HepG2 (cell line): ENCODE results near the gene ADAMTS12. TPM values are rescaled to one million over a fixed set of nuclear protein-coding genes. Genes with fewer than 3 reads are reported as not detected.
A peak's percentile ranks its signal among the peaks of the same experiment; 100 is the strongest.

ENCODE experiments used
- ATAC-seq: fragments of 200-7000 bp; cut with Tn5 transposase; 3 replicates; pipeline ENCODE4 v1.9.1; 2020; ENCODE audit warnings: mild to moderate bottlenecking, moderate library complexity
- BruUV-seq: library from RNA; stranded (reverse); fragments of 400-500 nt; replicated peaks from 2 replicates; lab custom pipeline; 2021; lab: Mats Ljungman, UMichigan
- CTCF ChIA-PET: fragments of 300-600 bp; formaldehyde crosslinking; extraction: SDS; loops from one replicate; lab custom pipeline; 2021; ENCODE audit warnings: low total read pairs, inconsistent platforms, low intra/inter-chr PET ratio; lab: Yijun Ruan, JAX
- POLR2A ChIA-PET: fragments of 350-600 bp; sonication (Branson Sonifier 250); formaldehyde crosslinking; loops from one replicate; lab custom pipeline; 2020; ENCODE audit warnings: antibody characterized with exemption, inconsistent platforms; lab: Yijun Ruan, JAX
- DNase-seq: peaks from one replicate; pipeline ENCODE4 v3.0.0-alpha.2; 2015; ENCODE audit warnings: low spot score
- FAIRE-seq: peaks from 3 replicates; lab custom pipeline; 2011; peaks lifted over from hg19 to GRCh38; lab: Jason Lieb, UNC
- H2AFZ ChIP-seq: one replicate; pipeline ENCODE4 v1.6.1; 2011; ENCODE audit warnings: low read length, inconsistent platforms
- H3K27ac ChIP-seq: fragments of 300-600 bp; 3 replicates; pipeline ENCODE4 v1.8.0; 2011; ENCODE audit warnings: mixed run types, mild to moderate bottlenecking, mixed read lengths, low read length, inconsistent platforms; ENCODE audit not compliant: insufficient read depth; ENCODE audit errors: extremely low read length
- H3K27me3 ChIP-seq, 2 experiments: fragments of 200-600 bp in 1 of 2; 2 replicates in 1 of 2; 3 replicates in 1 of 2; pipeline versions ENCODE4 v1.6.0 to v1.8.0; 2011; ENCODE audit warnings: low read length in 2 of 2, mild to moderate bottlenecking in 2 of 2, moderate library complexity in 2 of 2, inconsistent platforms in 1 of 2; ENCODE audit not compliant: insufficient read depth in 2 of 2, control insufficient read depth in 1 of 2
- H3K36me3 ChIP-seq, 2 experiments: fragments of 200-600 bp in 1 of 2; replicated peaks in 1 of 2; 2 replicates in 1 of 2; 3 replicates in 1 of 2; pipeline versions ENCODE4 v1.5.1 to v1.8.0; 2011; ENCODE audit warnings: low read length in 2 of 2, inconsistent platforms in 1 of 2; ENCODE audit not compliant: insufficient read depth in 2 of 2, control insufficient read depth in 1 of 2
- H3K4me1 ChIP-seq: 2 replicates; pipeline ENCODE4 v1.5.1; 2012; ENCODE audit warnings: low read length, inconsistent platforms; ENCODE audit not compliant: insufficient read depth
- H3K4me2 ChIP-seq: 2 replicates; pipeline ENCODE4 v1.6.0; 2011; ENCODE audit warnings: low read depth, low read length, inconsistent platforms
- H3K4me3 ChIP-seq, 3 experiments: fragments of 200-600 bp in 1 of 3; sonication (generic), shearing (Covaris generic) in 1 of 3; replicated peaks in 1 of 3; 2 replicates each; pipeline ENCODE4 v1.5.1; 2011 to 2016; ENCODE audit warnings: low read length in 3 of 3, inconsistent platforms in 2 of 3, low read depth in 2 of 3, mild to moderate bottlenecking in 2 of 3, control low read depth in 1 of 3, mixed read lengths in 1 of 3; ENCODE audit not compliant: insufficient read depth in 1 of 3
- H3K79me2 ChIP-seq: one replicate; pipeline ENCODE4 v1.6.1; 2011; ENCODE audit warnings: low read length, inconsistent platforms; ENCODE audit not compliant: insufficient read depth
- H3K9ac ChIP-seq: 2 replicates; pipeline ENCODE4 v1.6.0; 2011; ENCODE audit warnings: mild to moderate bottlenecking, low read depth, low read length, inconsistent platforms; ENCODE audit not compliant: insufficient read depth
- H3K9me3 ChIP-seq: 2 replicates; pipeline ENCODE4 v1.5.1; 2012; ENCODE audit warnings: mild to moderate bottlenecking, low read length
- H4K20me1 ChIP-seq: 2 replicates; pipeline ENCODE4 v1.6.0; 2011; ENCODE audit warnings: inconsistent platforms, mild to moderate bottlenecking, low read length, moderate library complexity; ENCODE audit not compliant: insufficient read depth
- GMEB1 ChIP-seq: sonication (generic); formaldehyde crosslinking; IDR thresholded peaks from 2 replicates; pipeline ENCODE4 v1.5.1; 2020; ENCODE audit warnings: missing genetic modification reagents, mild to moderate bottlenecking, borderline replicate concordance
- HMGXB3 ChIP-seq: sonication (generic); formaldehyde crosslinking; IDR thresholded peaks from 2 replicates; pipeline ENCODE4 v1.4.0; 2020; ENCODE audit warnings: missing genetic modification reagents, borderline replicate concordance
- MAFK ChIP-seq, 2 experiments: IDR thresholded peaks in 1 of 2; conservative IDR thresholded peaks in 1 of 2; 2 replicates each; pipeline ENCODE4 v1.6.1; 2011; ENCODE audit warnings: improper control_type of control experiment in 2 of 2, low read length in 2 of 2
- MIER3 ChIP-seq: IDR thresholded peaks from 2 replicates; pipeline ENCODE4 v1.6.1; 2016; ENCODE audit warnings: missing compliant biosample characterization, borderline replicate concordance
- NBN ChIP-seq: fragments of 450-650 bp; conservative IDR thresholded peaks from 2 replicates; pipeline ENCODE4 v1.6.1; 2017
- PRDM15 ChIP-seq: sonication (generic); formaldehyde crosslinking; IDR thresholded peaks from 2 replicates; pipeline ENCODE4 v1.4.0; 2020; ENCODE audit warnings: missing genetic modification reagents
- REPIN1 ChIP-seq: sonication (generic); formaldehyde crosslinking; IDR thresholded peaks from 2 replicates; pipeline ENCODE4 v1.8.0; 2022; ENCODE audit warnings: missing genetic modification reagents, low read depth, mild to moderate bottlenecking, borderline replicate concordance
- SMAD3 ChIP-seq: sonication (generic); formaldehyde crosslinking; IDR thresholded peaks from 2 replicates; pipeline ENCODE4 v1.4.0; 2020; ENCODE audit warnings: missing genetic modification reagents
- SNAPC2 ChIP-seq: sonication (generic); formaldehyde crosslinking; IDR thresholded peaks from 2 replicates; pipeline ENCODE4 v1.8.1; 2022; ENCODE audit warnings: mild to moderate bottlenecking, missing genetic modification reagents
- WGBS: methylation state at CpG from one replicate; pipeline ENCODE4 v1.1.6; 2017; ENCODE audit warnings: low lambda C conversion rate; 5-methylcytosine and 5-hydroxymethylcytosine counted together
- in situ Hi-C: cut with HindIII; loops from 2 replicates; pipeline ENCODE4 v1.10.0; 2017; ENCODE audit warnings: low pct_unique_long_range_greater_than_20kb; ENCODE audit not compliant: extremely low pct_ligation_motif_present
- intact Hi-C: fragments of 100-400 bp; cut with micrococcal nuclease; formaldehyde crosslinking; loops from one replicate; pipeline ENCODE4 v1.10.0; 2022; ENCODE audit not compliant: unreplicated experiment
- polyA plus RNA-seq, 8 experiments: library from polyadenylated mRNA; depleted of rRNA in 3 of 8; stranded (reverse) in 7 of 8; unstranded in 1 of 8; fragments of >200 nt; fragmentation: Illumina TruSeq in 4 of 8; extraction: Trizol in 4 of 8; gene quantifications; 2 replicates each; pipeline versions ENCODE4 v1.2.1 to v1.2.3, GENCODE V29; 2011 to 2016; ENCODE audit warnings: low read depth in 4 of 8, missing spikeins in 1 of 8, mixed read lengths in 1 of 8; ENCODE audit not compliant: insufficient read depth in 1 of 8
- total RNA-seq, 5 experiments: library from RNA; depleted of rRNA; stranded (reverse); fragments of >200 nt; fragmentation: Illumina TruSeq; extraction: Trizol; gene quantifications; 2 replicates each; pipeline ENCODE4 v1.2.3, GENCODE V29; 2016; ENCODE audit warnings: low read depth in 1 of 5

The ADAMTS12 gene
- total and polyA plus RNA-seq, 2 of the 13 experiments (the other 11 are each of a cell fraction or from before 2014, with no cell fraction given) = 0.03 TPM; not detected in 1

- no peak for TF ChIP-seq HMGXB3
- no peak for TF ChIP-seq REPIN1 (CRISPR knock-in tag)
- no peak for TF ChIP-seq GMEB1
- no peak for TF ChIP-seq MIER3
- no peak for TF ChIP-seq NBN
Measured at GRCh38 chr5:33742181-33742580, 149.6 kb downstream of the ADAMTS12 start (continued).

- Histone ChIP-seq H3K9me3 (no peaks in the 10 kb centered on the region), H3K27ac (no peak overlapping the region), H3K4me2 (no peak overlapping the region), H3K9ac (no peak overlapping the region), H3K36me3 (no peaks in the 10 kb centered on the region), H4K20me1 (no peaks in the 10 kb centered on the region), H3K79me2 (no peaks in the 10 kb centered on the region), H3K27me3 (peaks cover 0 to 5% of the 10 kb centered on the region in 2 experiments; a peak in 2 of 5 replicates), H2AFZ (no peak overlapping the region), H3K4me3 (no peak overlapping the region), H3K4me1 (no peaks in the 10 kb centered on the region; the same call in 1 of the 2 replicates)
- POLR2A ChIA-PET = no interaction called here
- 28% methylated on average over 6 of the region's 6 CpGs for WGBS
- DNase-seq (peak; percentile 1), FAIRE-seq (no peak), ATAC-seq (no peak)
- intact Hi-C loops (no loop called here), in situ Hi-C loops (no loop called here)
- CTCF ChIA-PET = no interaction called here
- BruUV-seq = no TSS peak
- TF ChIP-seq SNAPC2 (no peak), PRDM15 (no peak), MAFK (conservative IDR thresholded peaks at IDR 0.05 in 1 of 2, IDR thresholded peaks at IDR 0.05 in 1 of 2; ENCODE audit: low read length in 2 of 2) (peak; percentile 53 to 60), SMAD3 (CRISPR knock-in tag) (no peak)
Measured at GRCh38 chr5:33738967-33739366, 152.8 kb downstream of the ADAMTS12 start.
